Cardiac muscle cell (in vitro differentiated cells and primary cell): Measurements from ENCODE around the gene TMEM182. TPM values are rescaled to one million over a fixed set of nuclear protein-coding genes. Genes with fewer than 3 reads are reported as not detected.

Experiments
- DNase-seq, 2 donors: peaks; one replicate each; pipeline versions ENCODE4 v3.0.0 to v3.0.0-alpha.2; 2010 to 2017; ENCODE audit warnings: low read depth in 1 of 2, low spot score in 1 of 2
- H3K27ac ChIP-seq: fragments of 200-600 bp; sonication (generic); 2 replicates; pipeline ENCODE4 v1.5.1; 2016
- H3K27me3 ChIP-seq: fragments of 200-600 bp; sonication (generic); 2 replicates; pipeline ENCODE4 v1.6.0; 2016; ENCODE audit warnings: control low read depth
- H3K36me3 ChIP-seq: fragments of 200-600 bp; sonication (generic); 2 replicates; pipeline ENCODE4 v1.5.1; 2016; ENCODE audit warnings: control low read depth
- H3K4me1 ChIP-seq: fragments of 200-600 bp; sonication (generic); 2 replicates; pipeline ENCODE4 v1.8.1; 2017; ENCODE audit warnings: low read depth, mild to moderate bottlenecking, mixed run types
- H3K4me3 ChIP-seq: fragments of 200-600 bp; sonication (generic); 2 replicates; pipeline ENCODE4 v1.5.1; 2016; ENCODE audit warnings: mild to moderate bottlenecking
- H3K9me3 ChIP-seq: fragments of 200-600 bp; sonication (generic); 2 replicates; pipeline ENCODE4 v1.5.1; 2017; ENCODE audit warnings: low read depth, mild to moderate bottlenecking, control low read depth
- polyA plus RNA-seq: library from polyadenylated mRNA; unstranded; fragments of >200 nt; fragmentation: Nextera tagmentation; extraction: Ambion mirVana; gene quantifications from 2 replicates; pipeline ENCODE4 v1.2.1, GENCODE V29; 2016
- total RNA-seq: library from RNA; depleted of rRNA; stranded (reverse); fragments of >200 nt; gene quantifications from 2 replicates; pipeline ENCODE4 v1.2.3, GENCODE V29; 2016
- TF ChIP-seq, protein P1 (sequence below): IDR thresholded peaks from 2 replicates; pipeline ENCODE4 v1.5.1; 2012; ENCODE audit warnings: low read depth, mild to moderate bottlenecking, low read length

Gene TMEM182
- total and polyA plus RNA-seq, 2 experiments from 2014 or later = 2.7 to 6.8 TPM

GRCh38 chr2:102768892-102769291, 7.1 kb downstream of the TMEM182 start:
- H3K9me3 ChIP-seq = no peaks in the 10 kb centered on the region
- no peaks in the 10 kb centered on the region for H3K4me1 ChIP-seq

GRCh38 chr2:102770506-102770905, 8.7 kb downstream of the TMEM182 start:
- Histone ChIP-seq H3K27me3 (no peaks in the 10 kb centered on the region), H3K4me1 (no peaks in the 10 kb centered on the region), H3K4me3 (no peak overlapping the region), H3K9me3 (no peaks in the 10 kb centered on the region), H3K36me3 (no peaks in the 10 kb centered on the region), H3K27ac (no peak overlapping the region)
- DNase-seq = peak in 1 of 2 donors; percentile 27
- TF ChIP-seq, protein P1, sequence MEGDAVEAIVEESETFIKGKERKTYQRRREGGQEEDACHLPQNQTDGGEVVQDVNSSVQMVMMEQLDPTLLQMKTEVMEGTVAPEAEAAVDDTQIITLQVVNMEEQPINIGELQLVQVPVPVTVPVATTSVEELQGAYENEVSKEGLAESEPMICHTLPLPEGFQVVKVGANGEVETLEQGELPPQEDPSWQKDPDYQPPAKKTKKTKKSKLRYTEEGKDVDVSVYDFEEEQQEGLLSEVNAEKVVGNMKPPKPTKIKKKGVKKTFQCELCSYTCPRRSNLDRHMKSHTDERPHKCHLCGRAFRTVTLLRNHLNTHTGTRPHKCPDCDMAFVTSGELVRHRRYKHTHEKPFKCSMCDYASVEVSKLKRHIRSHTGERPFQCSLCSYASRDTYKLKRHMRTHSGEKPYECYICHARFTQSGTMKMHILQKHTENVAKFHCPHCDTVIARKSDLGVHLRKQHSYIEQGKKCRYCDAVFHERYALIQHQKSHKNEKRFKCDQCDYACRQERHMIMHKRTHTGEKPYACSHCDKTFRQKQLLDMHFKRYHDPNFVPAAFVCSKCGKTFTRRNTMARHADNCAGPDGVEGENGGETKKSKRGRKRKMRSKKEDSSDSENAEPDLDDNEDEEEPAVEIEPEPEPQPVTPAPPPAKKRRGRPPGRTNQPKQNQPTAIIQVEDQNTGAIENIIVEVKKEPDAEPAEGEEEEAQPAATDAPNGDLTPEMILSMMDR = no peak

More at GRCh38 chr2:102768892-102769291, 7.1 kb downstream of the TMEM182 start:
- no peaks in the 10 kb centered on the region for H3K27me3 ChIP-seq
- no peak overlapping the region for H3K4me3 ChIP-seq
- no peak overlapping the region for H3K27ac ChIP-seq
- TF ChIP-seq, protein P1 = no peak
- no peaks in the 10 kb centered on the region for H3K36me3 ChIP-seq
- DNase-seq = no peak

GRCh38 chr2:102771114-102771513, 9.3 kb downstream of the TMEM182 start:
- no peaks in the 10 kb centered on the region for H3K9me3 ChIP-seq

GRCh38 chr2:102772659-102773058, 10.8 kb downstream of the TMEM182 start:
- TF ChIP-seq, protein P1 = no peak
- Histone ChIP-seq H3K4me1 (no peaks in the 10 kb centered on the region), H3K4me3 (no peak overlapping the region), H3K36me3 (no peaks in the 10 kb centered on the region), H3K27ac (no peak overlapping the region), H3K9me3 (no peaks in the 10 kb centered on the region), H3K27me3 (no peaks in the 10 kb centered on the region)
- DNase-seq = no peak

More at GRCh38 chr2:102771114-102771513, 9.3 kb downstream of the TMEM182 start:
- TF ChIP-seq, protein P1 = no peak
- no peak for DNase-seq
- Histone ChIP-seq H3K4me1 (no peaks in the 10 kb centered on the region), H3K36me3 (no peaks in the 10 kb centered on the region), H3K27ac (no peak overlapping the region), H3K4me3 (no peak overlapping the region), H3K27me3 (no peaks in the 10 kb centered on the region)

DNA sequence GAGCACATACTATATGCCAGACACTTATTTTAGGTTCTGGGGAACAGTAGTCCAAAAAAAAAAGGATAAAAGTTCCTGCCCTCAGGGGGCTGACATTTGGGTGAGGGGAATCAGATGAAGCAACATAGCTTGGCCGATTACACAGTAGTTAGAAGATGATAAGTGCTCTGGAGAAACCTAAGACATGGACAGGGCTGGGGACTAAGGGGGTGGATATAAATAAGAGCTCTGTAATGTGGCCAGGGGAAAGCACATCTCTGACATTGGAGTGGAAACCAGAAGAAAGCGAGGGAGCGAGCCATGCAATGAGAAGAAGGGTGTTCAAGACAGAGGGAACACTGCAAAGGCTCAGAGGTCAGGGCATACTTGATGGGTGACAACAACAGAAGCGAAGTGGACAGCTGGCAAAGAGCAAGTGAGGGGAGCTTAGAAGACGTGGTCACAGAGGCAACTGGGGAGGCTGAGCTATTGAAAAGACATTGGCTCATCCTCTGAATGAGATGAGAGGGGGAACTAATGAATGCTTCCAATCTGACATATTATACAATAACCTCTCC, 11.4 kb downstream of the TMEM182 start:
- Histone ChIP-seq H3K27me3 (no peaks in the 10 kb centered on the region), H3K36me3 (no peaks in the 10 kb centered on the region), H3K9me3 (no peaks in the 10 kb centered on the region), H3K27ac (no peak overlapping the region), H3K4me3 (no peak overlapping the region), H3K4me1 (no peaks in the 10 kb centered on the region)
- TF ChIP-seq, protein P1 = no peak
- no peak for DNase-seq

DNA sequence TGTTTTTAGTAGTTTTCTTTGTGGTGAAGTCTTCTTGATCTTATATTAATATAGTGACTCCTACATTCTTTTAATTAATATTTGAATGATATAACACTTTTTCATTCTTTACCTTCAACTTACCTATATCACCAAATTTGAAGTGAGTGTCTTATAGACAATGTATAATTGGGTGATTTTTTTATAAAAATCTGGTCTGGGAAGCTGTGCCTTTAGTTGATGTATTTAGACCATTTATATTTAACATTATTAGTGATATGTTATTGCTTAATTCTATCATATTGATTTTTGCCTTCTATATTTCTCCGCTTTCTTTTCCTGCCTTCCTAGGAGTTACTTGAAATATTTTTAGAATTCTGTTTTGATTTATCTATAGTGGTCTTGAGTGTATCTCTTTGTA, 16.4 kb downstream of the TMEM182 start:
- Histone ChIP-seq H3K36me3 (no peaks in the 10 kb centered on the region), H3K27ac (no peak overlapping the region), H3K9me3 (no peaks in the 10 kb centered on the region), H3K4me3 (no peak overlapping the region), H3K4me1 (peaks cover 5% of the 10 kb centered on the region), H3K27me3 (no peaks in the 10 kb centered on the region)
- no peak for DNase-seq
- TF ChIP-seq, protein P1 = no peak
